Mesodermal cell (in vitro differentiated cells): ENCODE results near the gene COX6B2.

Source experiments
- H3K27ac ChIP-seq: 2 replicates; pipeline ENCODE4 v1.7.0; 2013; ENCODE audit warnings: mild to moderate bottlenecking, low read depth, low read length, moderate library complexity; ENCODE audit not compliant: severe bottlenecking
- H3K36me3 ChIP-seq: 2 replicates; pipeline ENCODE4 v1.7.1; 2013; ENCODE audit warnings: mild to moderate bottlenecking, low read length, moderate library complexity; ENCODE audit not compliant: control insufficient read depth, insufficient read depth
- H3K4me1 ChIP-seq: one replicate; pipeline ENCODE4 v1.7.1; 2013; ENCODE audit warnings: mild to moderate bottlenecking, low read length; ENCODE audit not compliant: insufficient read depth, control insufficient read depth, poor library complexity, severe bottlenecking
- H3K4me3 ChIP-seq: 2 replicates; pipeline ENCODE4 v1.7.0; 2013; ENCODE audit warnings: low read length, control low read depth, mild to moderate bottlenecking; ENCODE audit not compliant: insufficient read depth, poor library complexity, severe bottlenecking; ENCODE audit errors: extremely low read depth
- H3K9me3 ChIP-seq: 2 replicates; pipeline ENCODE4 v1.7.1; 2013; ENCODE audit warnings: mild to moderate bottlenecking, low read length, moderate library complexity; ENCODE audit not compliant: control insufficient read depth
- WGBS, 2 experiments: methylation state at CpG; one replicate each; pipeline ENCODE4 v1.1.5; 2013; ENCODE audit warnings: missing lambda C conversion rate in 2 of 2; ENCODE audit not compliant: insufficient coverage in 2 of 2; 5-methylcytosine and 5-hydroxymethylcytosine counted together

The COX6B2 gene

DNA sequence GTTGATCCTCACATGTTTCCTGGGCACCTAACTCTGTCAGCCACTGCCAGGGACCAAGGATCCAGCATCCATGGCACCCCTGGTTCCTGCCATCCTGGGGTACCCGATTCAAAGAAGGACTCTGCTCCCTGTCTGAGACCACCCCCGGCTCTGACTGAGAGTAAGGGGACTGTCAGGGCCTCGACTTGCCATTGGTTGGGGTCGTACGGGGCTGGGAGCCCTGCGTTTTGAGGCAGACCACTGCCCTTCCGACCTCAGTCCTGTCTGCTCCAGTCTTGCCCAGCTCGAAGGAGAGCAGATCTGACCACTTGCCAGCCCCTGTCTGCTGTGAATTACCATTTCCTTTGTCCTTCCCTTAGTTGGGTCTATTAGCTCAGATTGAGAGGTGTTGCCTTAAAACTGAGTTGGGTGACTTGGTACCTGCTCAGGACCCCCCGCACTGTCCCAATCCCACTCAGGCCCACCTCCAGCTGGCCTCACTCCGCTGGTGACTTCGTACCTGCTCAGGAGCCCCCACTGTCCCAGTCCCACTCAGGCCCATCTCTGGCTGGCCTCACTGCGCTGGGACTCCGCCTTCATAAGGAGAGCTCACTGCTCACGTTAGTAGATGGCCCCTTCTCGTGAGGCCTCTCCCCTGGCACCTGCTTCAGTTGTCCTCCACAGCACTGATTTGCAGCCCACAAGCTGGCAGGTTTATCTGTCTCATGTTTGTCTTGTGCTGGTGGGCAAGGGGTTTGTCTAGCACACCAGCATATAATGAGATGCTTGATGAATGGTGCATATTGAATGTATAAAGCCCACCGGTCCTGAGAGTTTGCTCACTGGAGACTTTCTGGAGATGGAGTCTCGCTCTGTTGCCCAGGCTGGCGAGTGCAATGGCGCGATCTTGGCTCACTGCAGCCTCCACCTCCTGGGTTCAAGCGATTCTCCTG lies 35.1 kb upstream of the COX6B2 start:
- Histone ChIP-seq H3K9me3 (no peaks in the 10 kb centered on the region), H3K27ac (no peak overlapping the region), H3K36me3 (peaks cover 49% of the 10 kb centered on the region), H3K4me1 (peaks cover 38% of the 10 kb centered on the region), H3K4me3 (no peak overlapping the region)
- WGBS, 2 experiments = 88 to 94% methylated on average over 15 to 19 of the region's 21 CpGs

DNA sequence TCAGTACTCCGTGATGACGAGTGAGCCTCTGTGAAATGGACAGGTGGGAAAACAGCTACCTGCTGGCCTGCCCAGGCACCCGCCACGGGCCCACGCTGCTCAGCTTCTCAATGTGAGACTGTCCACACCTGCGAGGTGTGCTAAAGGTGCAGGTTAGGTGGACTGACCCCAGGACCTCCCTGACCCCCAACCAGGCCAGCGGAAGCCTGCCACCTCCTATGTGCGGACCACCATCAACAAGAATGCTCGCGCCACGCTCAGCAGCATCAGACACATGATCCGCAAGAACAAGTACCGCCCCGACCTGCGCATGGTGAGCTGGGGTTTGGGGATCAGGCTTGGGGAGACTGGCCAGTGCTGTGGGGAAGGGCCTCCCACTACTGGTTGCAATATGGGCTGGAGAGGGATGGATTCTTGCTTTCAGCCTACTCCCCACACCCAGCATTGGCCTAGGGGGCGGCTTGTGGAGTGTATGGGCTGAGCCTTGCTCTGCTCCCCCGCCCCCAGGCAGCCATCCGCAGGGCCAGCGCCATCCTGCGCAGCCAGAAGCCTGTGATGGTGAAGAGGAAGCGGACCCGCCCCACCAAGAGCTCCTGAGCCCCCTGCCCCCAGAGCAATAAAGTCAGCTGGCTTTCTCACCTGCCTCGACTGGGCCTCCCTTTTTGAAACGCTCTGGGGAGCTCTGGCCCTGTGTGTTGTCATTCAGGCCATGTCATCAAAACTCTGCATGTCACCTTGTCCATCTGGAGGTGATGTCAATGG lies 33.4 kb upstream of the COX6B2 start:
- no peak overlapping the region for H3K27ac ChIP-seq
- H3K4me1 ChIP-seq = peaks cover 40% of the 10 kb centered on the region
- H3K36me3 ChIP-seq = peaks cover 49% of the 10 kb centered on the region
- no peaks in the 10 kb centered on the region for H3K9me3 ChIP-seq
- H3K4me3 ChIP-seq = peak overlapping the region; percentile 97
- 96% methylated on average over 15 to 20 of the region's 24 CpGs for WGBS, 2 experiments

DNA sequence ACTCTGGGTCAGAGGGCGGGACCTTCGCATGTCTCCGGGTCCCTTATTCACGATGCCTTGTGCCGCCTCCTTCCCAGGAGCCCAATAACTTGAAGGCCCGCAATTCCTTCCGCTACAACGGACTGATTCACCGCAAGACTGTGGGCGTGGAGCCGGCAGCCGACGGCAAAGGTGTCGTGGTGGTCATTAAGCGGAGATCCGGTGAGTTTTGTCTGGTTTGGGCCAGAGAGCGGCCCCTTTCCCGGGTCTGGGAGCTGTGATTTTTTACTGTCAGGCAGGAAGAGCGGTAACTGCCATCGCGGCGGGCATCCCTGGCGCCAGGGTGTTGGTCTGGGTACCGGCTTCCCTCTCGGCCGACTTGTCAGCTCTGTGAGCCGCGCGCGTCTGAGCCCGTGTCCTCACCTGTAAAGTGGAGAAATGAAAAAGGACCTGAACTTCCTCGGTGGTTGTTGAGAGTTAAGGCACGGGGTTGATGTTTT lies 32.0 kb upstream of the COX6B2 start:
- Histone ChIP-seq H3K4me1 (peaks cover 38% of the 10 kb centered on the region), H3K36me3 (peaks cover 49% of the 10 kb centered on the region), H3K9me3 (no peaks in the 10 kb centered on the region), H3K27ac (no peak overlapping the region), H3K4me3 (peak overlapping the region; percentile 97)
- 5 to 7% methylated on average over 31 to 33 of the region's 33 CpGs for WGBS, 2 experiments

- peaks cover 38% of the 10 kb centered on the region for H3K4me1 ChIP-seq
- peaks cover 45% of the 10 kb centered on the region for H3K36me3 ChIP-seq
- H3K27ac ChIP-seq = peak within 1 kb of the TSS; percentile 92
- peak within 1 kb of the TSS; percentile 97 for H3K4me3 ChIP-seq
- WGBS, 2 experiments = 0% methylated on average over 58 to 65 of the region's 68 CpGs
- no peaks in the 10 kb centered on the region for H3K9me3 ChIP-seq
Measured at GRCh38 chr19:55385724-55386492, 31.4 kb upstream of the COX6B2 start, which contains the start of gene RPL28. Gene RPL28 (plus strand): TSS chr19:55385932. CDS start chr19:55386358, 426 bp downstream.

GRCh38 chr19:55384920-55385723 lies 30.6 kb upstream of the COX6B2 start:
- peaks cover 38% of the 10 kb centered on the region for H3K36me3 ChIP-seq
- H3K4me3 ChIP-seq = peak overlapping the region; percentile 97
- peaks cover 38% of the 10 kb centered on the region for H3K4me1 ChIP-seq
- peak overlapping the region; percentile 92 for H3K27ac ChIP-seq
- H3K9me3 ChIP-seq = no peaks in the 10 kb centered on the region
- WGBS, 2 experiments = 10% methylated on average over 27 to 33 of the region's 34 CpGs

DNA sequence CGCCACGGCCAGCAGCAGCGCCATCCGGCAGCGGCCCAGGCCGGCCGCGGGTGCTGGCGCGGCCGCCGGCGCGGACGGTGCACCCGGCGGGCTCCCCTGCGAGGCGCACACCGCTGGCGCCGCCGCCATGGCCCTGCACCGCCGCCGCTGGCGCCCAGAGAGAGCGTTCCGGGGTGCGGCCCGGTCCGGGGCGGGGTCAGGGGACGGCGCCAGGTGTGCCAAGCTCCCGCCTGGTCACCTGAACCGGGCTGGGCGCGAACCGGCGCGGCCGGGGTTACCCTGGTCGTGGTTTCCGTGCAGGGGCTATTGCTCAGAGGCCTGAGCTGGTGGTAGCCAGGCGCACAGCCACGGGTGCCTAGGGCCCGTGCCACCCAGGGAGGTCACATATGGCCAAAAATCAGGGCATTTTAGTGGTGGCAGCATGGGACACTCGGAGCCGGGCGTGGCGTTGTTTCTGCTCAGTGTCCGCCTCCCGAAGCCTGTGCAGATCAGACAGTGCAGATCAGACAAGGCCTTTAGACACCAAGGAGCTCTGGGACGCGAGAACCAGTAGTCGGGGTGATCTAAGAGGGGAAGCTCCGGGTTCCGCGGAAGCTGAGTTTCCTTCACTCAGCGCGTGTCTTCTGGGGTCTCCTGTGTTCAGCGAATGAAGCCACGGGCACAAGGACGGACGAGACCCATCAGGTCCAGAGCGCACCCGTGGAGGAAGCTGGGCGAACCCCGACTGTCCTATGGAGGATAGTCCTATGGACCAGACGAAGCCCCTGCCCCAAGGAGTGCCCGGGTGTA lies 29.8 kb upstream of the COX6B2 start, which contains the start of gene TMEM238:
TMEM238 (minus strand) TSS at position 162 of the 789 bp plus-strand sequence; CDS start at position 129, 33 bp downstream.
- no peaks in the 10 kb centered on the region for H3K9me3 ChIP-seq
- peak within 1 kb of the TSS; percentile 97 for H3K4me3 ChIP-seq
- peak within 1 kb of the TSS; percentile 92 for H3K27ac ChIP-seq
- H3K4me1 ChIP-seq = peaks cover 32% of the 10 kb centered on the region
- H3K36me3 ChIP-seq = peaks cover 31% of the 10 kb centered on the region
- 40 to 45% methylated on average over 71 to 72 of the region's 72 CpGs for WGBS, 2 experiments

DNA sequence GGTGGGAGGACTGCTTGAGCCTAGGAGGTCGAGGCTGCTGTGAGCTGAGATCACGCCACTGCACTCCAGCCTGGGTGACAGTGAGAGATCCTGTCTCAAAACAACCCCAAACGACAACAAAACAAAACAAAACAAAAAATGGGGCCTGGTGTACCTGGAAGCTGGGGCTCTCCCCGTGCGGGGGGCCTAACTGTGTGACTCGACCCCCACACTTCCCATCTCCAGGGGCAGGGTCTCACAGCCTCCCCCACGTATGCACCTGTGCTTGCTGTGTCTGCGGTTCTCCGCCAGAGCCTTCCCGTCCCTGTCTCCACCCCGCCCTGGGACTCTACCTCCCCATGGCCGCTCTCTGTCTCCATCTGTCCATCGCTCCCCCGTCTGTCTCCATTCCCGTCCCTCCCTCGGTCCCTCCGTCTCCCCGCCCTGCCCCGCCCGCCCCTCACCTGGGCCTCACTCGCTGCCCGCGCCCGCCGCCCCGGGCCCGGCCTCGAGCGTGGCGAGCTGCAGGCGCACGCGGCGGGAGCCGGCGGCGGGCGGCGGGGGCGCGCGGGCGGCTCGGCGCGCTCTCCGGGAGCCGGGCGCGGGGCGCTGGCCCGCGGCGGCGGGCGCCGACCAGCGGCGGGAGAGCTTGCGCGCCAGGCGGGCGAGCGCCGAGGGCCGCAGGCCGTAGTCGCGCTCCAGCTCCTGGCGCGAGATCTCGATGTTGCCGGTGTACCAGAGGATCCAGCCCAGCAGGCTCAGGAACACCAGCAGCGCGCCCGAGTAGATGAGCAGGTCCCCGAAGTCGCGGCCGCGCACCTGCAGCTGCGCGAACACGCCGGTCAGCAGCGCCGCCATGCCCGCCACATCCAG lies 29.0 kb upstream of the COX6B2 start:
- 5 to 6% methylated on average over 49 to 78 of the region's 88 CpGs for WGBS, 2 experiments
- Histone ChIP-seq H3K4me1 (peaks cover 28% of the 10 kb centered on the region), H3K36me3 (peaks cover 22% of the 10 kb centered on the region), H3K4me3 (peak overlapping the region; percentile 97), H3K9me3 (no peaks in the 10 kb centered on the region), H3K27ac (no peak overlapping the region)

- peaks cover 13% of the 10 kb centered on the region for H3K36me3 ChIP-seq
- H3K9me3 ChIP-seq = no peaks in the 10 kb centered on the region
- no peak overlapping the region for H3K27ac ChIP-seq
- no peak overlapping the region for H3K4me3 ChIP-seq
- 100% methylated on average over 2 of the region's 3 CpGs for WGBS, 2 experiments
- peaks cover 19% of the 10 kb centered on the region for H3K4me1 ChIP-seq
Measured at GRCh38 chr19:55382522-55383054, 28.1 kb upstream of the COX6B2 start.
